WTC11 (cell line): ENCODE measurements around the gene RNF151. TPM values are rescaled to one million over a fixed set of nuclear protein-coding genes. Genes with fewer than 3 reads are reported as not detected.

ENCODE experiments used
- AR ChIP-seq: fragments of 250-450 bp; sonication (Bioruptor Pico); IDR thresholded peaks from 2 replicates; pipeline ENCODE4 v1.9.0; 2021; ENCODE audit warnings: mild to moderate bottlenecking
- ATF1 ChIP-seq: sonication (generic); formaldehyde crosslinking; IDR thresholded peaks from 2 replicates; pipeline ENCODE4 v1.8.1; 2023; ENCODE audit warnings: mild to moderate bottlenecking, moderate library complexity, missing genetic modification reagents
- E2F1 ChIP-seq: sonication (generic); formaldehyde crosslinking; IDR thresholded peaks from 2 replicates; pipeline ENCODE4 v1.8.0; 2022; ENCODE audit warnings: mild to moderate bottlenecking, missing genetic modification reagents
- ELF4 ChIP-seq: sonication (generic); formaldehyde crosslinking; IDR thresholded peaks from 2 replicates; pipeline ENCODE4 v1.8.1; 2022; ENCODE audit warnings: low read depth, mild to moderate bottlenecking, moderate library complexity, missing genetic modification reagents
- FOXJ3 ChIP-seq: sonication (generic); formaldehyde crosslinking; IDR thresholded peaks from 2 replicates; pipeline ENCODE4 v1.9.0; 2021; ENCODE audit warnings: missing genetic modification reagents, mild to moderate bottlenecking, borderline replicate concordance
- FOXK1 ChIP-seq: sonication (generic); formaldehyde crosslinking; IDR thresholded peaks from 2 replicates; pipeline ENCODE4 v1.8.0; 2022; ENCODE audit warnings: mild to moderate bottlenecking, moderate library complexity, missing genetic modification reagents
- GRHL2 ChIP-seq: fragments of 250-450 bp; sonication (Bioruptor Pico); IDR thresholded peaks from 2 replicates; pipeline ENCODE4 v1.8.0; 2022; ENCODE audit warnings: mild to moderate bottlenecking, moderate library complexity; ENCODE audit not compliant: insufficient replicate concordance, severe bottlenecking
- MAX ChIP-seq: sonication (generic); formaldehyde crosslinking; IDR thresholded peaks from 2 replicates; pipeline ENCODE4 v1.8.0; 2022; ENCODE audit warnings: mild to moderate bottlenecking, missing genetic modification reagents
- MXD4 ChIP-seq: fragments of 250-450 bp; sonication (Bioruptor Pico); IDR thresholded peaks from 2 replicates; pipeline ENCODE4 v1.8.0; 2021; ENCODE audit warnings: mild to moderate bottlenecking, moderate library complexity, borderline replicate concordance
- NFATC4 ChIP-seq: fragments of 250-450 bp; sonication (Bioruptor Pico); IDR thresholded peaks from 2 replicates; pipeline ENCODE4 v1.9.0; 2021; ENCODE audit warnings: mild to moderate bottlenecking
- OVOL2 ChIP-seq: fragments of 250-450 bp; sonication (Bioruptor Pico); IDR thresholded peaks from 2 replicates; pipeline ENCODE4 v1.9.0; 2021; ENCODE audit warnings: mild to moderate bottlenecking, borderline replicate concordance
- SOX15 ChIP-seq: fragments of 250-450 bp; sonication (Bioruptor Pico); IDR thresholded peaks from 2 replicates; pipeline ENCODE4 v1.9.0; 2021; ENCODE audit warnings: mild to moderate bottlenecking
- TCF7 ChIP-seq: sonication (generic); formaldehyde crosslinking; IDR thresholded peaks from 2 replicates; pipeline ENCODE4 v1.8.0; 2022; ENCODE audit warnings: mild to moderate bottlenecking, low read depth, missing genetic modification reagents, moderate library complexity
- TEAD1 ChIP-seq: sonication (generic); formaldehyde crosslinking; IDR thresholded peaks from 2 replicates; pipeline ENCODE4 v1.8.0; 2022; ENCODE audit warnings: mild to moderate bottlenecking, missing genetic modification reagents
- ZBTB21 ChIP-seq: sonication (generic); formaldehyde crosslinking; IDR thresholded peaks from 2 replicates; pipeline ENCODE4 v1.8.1; 2023; ENCODE audit warnings: mild to moderate bottlenecking, missing genetic modification reagents, borderline replicate concordance
- ZNF232 ChIP-seq: sonication (generic); formaldehyde crosslinking; IDR thresholded peaks from 2 replicates; pipeline ENCODE4 v1.8.0; 2022; ENCODE audit warnings: mild to moderate bottlenecking, missing genetic modification reagents
- ZNF423 ChIP-seq: fragments of 250-450 bp; sonication (Bioruptor Pico); IDR thresholded peaks from 2 replicates; pipeline ENCODE4 v2.1.2; 2022; ENCODE audit warnings: mild to moderate bottlenecking, moderate library complexity
- ZNF425 ChIP-seq: fragments of 250-450 bp; sonication (Bioruptor Pico); conservative IDR thresholded peaks from 2 replicates; pipeline ENCODE4 v1.9.0; 2021; ENCODE audit warnings: mild to moderate bottlenecking
- total RNA-seq: library from RNA; stranded (reverse); gene quantifications from 3 replicates; pipeline ENCODE4 v1.2.3, GENCODE V29; 2021
- TF ChIP-seq, protein P1 (sequence below): sonication (generic); formaldehyde crosslinking; IDR thresholded peaks from 2 replicates; pipeline ENCODE4 v1.8.1; 2022; ENCODE audit warnings: mild to moderate bottlenecking, missing genetic modification reagents, moderate library complexity, borderline replicate concordance
- TF ChIP-seq, protein P2 (sequence below): sonication (generic); formaldehyde crosslinking; IDR thresholded peaks from 2 replicates; pipeline ENCODE4 v1.8.1; 2022; ENCODE audit warnings: mild to moderate bottlenecking, moderate library complexity, missing genetic modification reagents
- TF ChIP-seq, protein P3 (sequence below): sonication (generic); formaldehyde crosslinking; IDR thresholded peaks from 2 replicates; pipeline ENCODE4 v1.8.0; 2022; ENCODE audit warnings: mild to moderate bottlenecking, missing genetic modification reagents
- TF ChIP-seq, protein P4 (sequence below): sonication (generic); formaldehyde crosslinking; IDR thresholded peaks from 2 replicates; pipeline ENCODE4 v1.8.1; 2022; ENCODE audit warnings: low read depth, missing genetic modification reagents, borderline replicate concordance
- TF ChIP-seq, protein P5 (sequence below): fragments of 250-450 bp; sonication (Bioruptor Pico); IDR thresholded peaks from 2 replicates; pipeline ENCODE4 v1.9.0; 2021; ENCODE audit warnings: moderate library complexity, mild to moderate bottlenecking, inconsistent platforms, borderline replicate concordance

The RNF151 gene
- total RNA-seq, 1 experiment from 2014 or later = 0.31 TPM

DNA sequence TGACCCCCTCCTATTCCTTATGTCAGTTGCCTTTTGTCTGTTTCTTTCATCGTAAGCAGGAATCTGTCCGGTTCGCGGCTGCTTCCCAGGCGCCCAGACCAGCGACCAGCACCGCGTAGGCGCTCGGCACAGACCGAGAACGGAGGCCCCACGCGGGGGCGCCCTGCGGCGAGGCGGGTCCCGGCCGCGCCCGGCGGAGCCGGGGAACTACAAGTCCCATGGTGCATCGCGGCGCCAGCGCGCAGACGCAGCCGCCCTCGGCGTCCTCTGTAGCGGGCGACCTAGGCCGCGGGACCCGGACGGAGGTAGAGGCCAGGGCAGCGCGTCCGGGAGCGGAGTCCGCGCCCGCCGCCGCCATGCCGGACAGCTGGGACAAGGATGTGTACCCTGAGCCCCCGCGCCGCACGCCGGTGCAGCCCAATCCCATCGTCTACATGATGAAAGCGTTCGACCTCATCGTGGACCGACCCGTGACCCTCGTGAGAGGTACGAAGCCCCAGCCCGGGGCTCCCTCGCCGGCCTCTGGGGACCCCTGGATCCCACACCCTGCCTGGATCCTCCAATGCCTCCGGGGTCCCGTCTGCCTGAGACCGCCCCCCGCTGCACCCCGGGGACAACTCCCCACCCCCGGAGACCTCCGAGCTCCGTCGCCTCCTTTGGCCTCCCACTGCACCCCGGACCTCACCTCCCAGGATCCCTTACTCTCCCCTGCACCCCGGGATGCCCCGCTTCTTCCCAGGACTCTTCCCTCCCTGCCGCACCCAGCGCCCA, 7.2 kb upstream of the RNF151 start, which contains the start of gene NDUFB10 (continued):
- TF ChIP-seq ZBTB21 (CRISPR knock-in tag) = no peak
- peak; percentile 88 for TF ChIP-seq ZNF232 (CRISPR knock-in tag)
- 0 out of 2 replicates have a peak, but pooled peaks have one; percentile 62 for TF ChIP-seq TCF7 (CRISPR knock-in tag)
- no peak for TF ChIP-seq NFATC4 (CRISPR knock-in tag)
- TF ChIP-seq ELF4 (CRISPR knock-in tag) = 0 out of 2 replicates have a peak, but pooled peaks have one; percentile 44
- no peak for TF ChIP-seq FOXJ3 (CRISPR knock-in tag)
- TF ChIP-seq, protein P1, sequence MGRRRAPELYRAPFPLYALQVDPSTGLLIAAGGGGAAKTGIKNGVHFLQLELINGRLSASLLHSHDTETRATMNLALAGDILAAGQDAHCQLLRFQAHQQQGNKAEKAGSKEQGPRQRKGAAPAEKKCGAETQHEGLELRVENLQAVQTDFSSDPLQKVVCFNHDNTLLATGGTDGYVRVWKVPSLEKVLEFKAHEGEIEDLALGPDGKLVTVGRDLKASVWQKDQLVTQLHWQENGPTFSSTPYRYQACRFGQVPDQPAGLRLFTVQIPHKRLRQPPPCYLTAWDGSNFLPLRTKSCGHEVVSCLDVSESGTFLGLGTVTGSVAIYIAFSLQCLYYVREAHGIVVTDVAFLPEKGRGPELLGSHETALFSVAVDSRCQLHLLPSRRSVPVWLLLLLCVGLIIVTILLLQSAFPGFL (CRISPR knock-in tag) = no peak
- TF ChIP-seq, protein P2, sequence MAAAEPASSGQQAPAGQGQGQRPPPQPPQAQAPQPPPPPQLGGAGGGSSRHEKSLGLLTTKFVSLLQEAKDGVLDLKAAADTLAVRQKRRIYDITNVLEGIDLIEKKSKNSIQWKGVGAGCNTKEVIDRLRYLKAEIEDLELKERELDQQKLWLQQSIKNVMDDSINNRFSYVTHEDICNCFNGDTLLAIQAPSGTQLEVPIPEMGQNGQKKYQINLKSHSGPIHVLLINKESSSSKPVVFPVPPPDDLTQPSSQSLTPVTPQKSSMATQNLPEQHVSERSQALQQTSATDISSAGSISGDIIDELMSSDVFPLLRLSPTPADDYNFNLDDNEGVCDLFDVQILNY (CRISPR knock-in tag) = peak; percentile 87
- TF ChIP-seq, protein P3, sequence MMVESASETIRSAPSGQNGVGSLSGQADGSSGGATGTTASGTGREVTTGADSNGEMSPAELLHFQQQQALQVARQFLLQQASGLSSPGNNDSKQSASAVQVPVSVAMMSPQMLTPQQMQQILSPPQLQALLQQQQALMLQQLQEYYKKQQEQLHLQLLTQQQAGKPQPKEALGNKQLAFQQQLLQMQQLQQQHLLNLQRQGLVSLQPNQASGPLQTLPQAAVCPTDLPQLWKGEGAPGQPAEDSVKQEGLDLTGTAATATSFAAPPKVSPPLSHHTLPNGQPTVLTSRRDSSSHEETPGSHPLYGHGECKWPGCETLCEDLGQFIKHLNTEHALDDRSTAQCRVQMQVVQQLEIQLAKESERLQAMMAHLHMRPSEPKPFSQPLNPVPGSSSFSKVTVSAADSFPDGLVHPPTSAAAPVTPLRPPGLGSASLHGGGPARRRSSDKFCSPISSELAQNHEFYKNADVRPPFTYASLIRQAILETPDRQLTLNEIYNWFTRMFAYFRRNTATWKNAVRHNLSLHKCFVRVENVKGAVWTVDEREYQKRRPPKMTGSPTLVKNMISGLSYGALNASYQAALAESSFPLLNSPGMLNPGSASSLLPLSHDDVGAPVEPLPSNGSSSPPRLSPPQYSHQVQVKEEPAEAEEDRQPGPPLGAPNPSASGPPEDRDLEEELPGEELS = peak; percentile 66; the same call in 1 of the 2 replicates
- TF ChIP-seq OVOL2 = no peak
- TF ChIP-seq MAX (CRISPR knock-in tag) = peak; percentile 54; the same call in 1 of the 2 replicates
- TF ChIP-seq, protein P4, sequence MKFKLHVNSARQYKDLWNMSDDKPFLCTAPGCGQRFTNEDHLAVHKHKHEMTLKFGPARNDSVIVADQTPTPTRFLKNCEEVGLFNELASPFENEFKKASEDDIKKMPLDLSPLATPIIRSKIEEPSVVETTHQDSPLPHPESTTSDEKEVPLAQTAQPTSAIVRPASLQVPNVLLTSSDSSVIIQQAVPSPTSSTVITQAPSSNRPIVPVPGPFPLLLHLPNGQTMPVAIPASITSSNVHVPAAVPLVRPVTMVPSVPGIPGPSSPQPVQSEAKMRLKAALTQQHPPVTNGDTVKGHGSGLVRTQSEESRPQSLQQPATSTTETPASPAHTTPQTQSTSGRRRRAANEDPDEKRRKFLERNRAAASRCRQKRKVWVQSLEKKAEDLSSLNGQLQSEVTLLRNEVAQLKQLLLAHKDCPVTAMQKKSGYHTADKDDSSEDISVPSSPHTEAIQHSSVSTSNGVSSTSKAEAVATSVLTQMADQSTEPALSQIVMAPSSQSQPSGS (CRISPR knock-in tag) = no peak
- TF ChIP-seq TEAD1 (CRISPR knock-in tag) = peak; percentile 83
- TF ChIP-seq MXD4 (CRISPR knock-in tag) = no peak
- TF ChIP-seq ZNF423 = 0 out of 2 replicates have a peak, but pooled peaks have one; percentile 17
- no peak for TF ChIP-seq AR (CRISPR knock-in tag)
- TF ChIP-seq, protein P5, sequence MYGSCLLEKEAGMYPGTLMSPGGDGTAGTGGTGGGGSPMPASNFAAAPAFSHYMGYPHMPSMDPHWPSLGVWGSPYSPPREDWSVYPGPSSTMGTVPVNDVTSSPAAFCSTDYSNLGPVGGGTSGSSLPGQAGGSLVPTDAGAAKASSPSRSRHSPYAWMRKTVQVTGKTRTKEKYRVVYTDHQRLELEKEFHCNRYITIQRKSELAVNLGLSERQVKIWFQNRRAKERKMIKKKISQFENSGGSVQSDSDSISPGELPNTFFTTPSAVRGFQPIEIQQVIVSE (CRISPR knock-in tag) = no peak
- no peak for TF ChIP-seq ATF1 (CRISPR knock-in tag)
- no peak for TF ChIP-seq GRHL2
- peak; percentile 77 for TF ChIP-seq FOXK1 (CRISPR knock-in tag)
- TF ChIP-seq SOX15 = no peak
- TF ChIP-seq ZNF425 = no peak
- TF ChIP-seq E2F1 (CRISPR knock-in tag) = no peak
